H1 (cell line): Measurements from ENCODE around the gene KIF5A. TPM values are rescaled to one million over a fixed set of nuclear protein-coding genes. Genes with fewer than 3 reads are reported as not detected.

Experiments used
- CTBP2 ChIP-seq: IDR thresholded peaks from 2 replicates; pipeline ENCODE4 v1.7.0; 2011; ENCODE audit warnings: borderline replicate concordance, mild to moderate bottlenecking, moderate library complexity, mixed read lengths, low read length; ENCODE audit not compliant: insufficient read depth, insufficient read length
- RBBP5 ChIP-seq: IDR thresholded peaks from 2 replicates; pipeline ENCODE4 v1.7.1; 2012; ENCODE audit warnings: low read depth, mild to moderate bottlenecking, inconsistent platforms, low read length, moderate library complexity, borderline replicate concordance
- TAF1 ChIP-seq: IDR thresholded peaks from 2 replicates; pipeline ENCODE4 v1.6.1; 2011; ENCODE audit warnings: mild to moderate bottlenecking, low read depth, low read length
- polyA plus RNA-seq, 7 experiments: library from polyadenylated mRNA; depleted of rRNA in 3 of 7; stranded (reverse) in 5 of 7; unstranded in 2 of 7; fragments of >200 nt in 5 of 7; fragments of 200-250 nt in 2 of 7; gene quantifications; 1 replicate in 5 of 7; 2 replicates in 1 of 7; 4 replicates in 1 of 7; pipeline versions ENCODE4 v1.2.1 to v1.2.3, GENCODE V29; 2011 to 2013; ENCODE audit warnings: missing spikeins in 2 of 7, mixed read lengths in 2 of 7
- total RNA-seq: library from RNA; stranded (reverse); fragmentation: NEBNext Ultra II Directional; extraction: Animal tissue kit (Norgen Biotek cat#: 25700); gene quantifications from 2 replicates; pipeline ENCODE4 v1.2.1, GENCODE V29; 2021
- TF ChIP-seq, protein P1 (sequence below): fragments of 300-600 bp; sonication (generic); IDR thresholded peaks from 2 replicates; pipeline ENCODE4 v1.7.1; 2012; ENCODE audit warnings: low read length, moderate library complexity, mild to moderate bottlenecking, inconsistent platforms; ENCODE audit not compliant: insufficient replicate concordance

KIF5A gene
- total and polyA plus RNA-seq, 2 of the 8 experiments (the other 6 are each of a cell fraction or from before 2014, with no cell fraction given): 10.7 to 21.9 TPM

DNA sequence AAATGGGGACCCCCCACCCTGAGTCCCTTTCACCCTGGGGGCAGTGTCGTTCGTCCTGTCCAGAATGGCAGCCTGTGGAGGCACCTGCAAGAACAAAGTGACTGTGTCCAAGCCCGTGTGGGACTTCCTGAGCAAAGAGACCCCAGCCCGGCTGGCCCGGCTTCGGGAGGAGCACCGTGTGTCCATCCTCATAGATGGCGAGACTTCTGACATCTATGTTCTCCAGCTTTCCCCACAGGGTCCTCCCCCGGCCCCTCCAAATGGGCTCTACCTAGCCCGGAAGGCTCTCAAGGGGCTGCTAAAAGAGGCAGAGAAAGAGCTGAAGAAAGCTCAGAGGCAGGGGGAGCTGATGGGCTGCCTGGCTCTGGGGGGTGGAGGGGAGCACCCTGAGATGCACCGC is 57.0 kb downstream of the KIF5A start (continued):
- TF ChIP-seq, protein P1, sequence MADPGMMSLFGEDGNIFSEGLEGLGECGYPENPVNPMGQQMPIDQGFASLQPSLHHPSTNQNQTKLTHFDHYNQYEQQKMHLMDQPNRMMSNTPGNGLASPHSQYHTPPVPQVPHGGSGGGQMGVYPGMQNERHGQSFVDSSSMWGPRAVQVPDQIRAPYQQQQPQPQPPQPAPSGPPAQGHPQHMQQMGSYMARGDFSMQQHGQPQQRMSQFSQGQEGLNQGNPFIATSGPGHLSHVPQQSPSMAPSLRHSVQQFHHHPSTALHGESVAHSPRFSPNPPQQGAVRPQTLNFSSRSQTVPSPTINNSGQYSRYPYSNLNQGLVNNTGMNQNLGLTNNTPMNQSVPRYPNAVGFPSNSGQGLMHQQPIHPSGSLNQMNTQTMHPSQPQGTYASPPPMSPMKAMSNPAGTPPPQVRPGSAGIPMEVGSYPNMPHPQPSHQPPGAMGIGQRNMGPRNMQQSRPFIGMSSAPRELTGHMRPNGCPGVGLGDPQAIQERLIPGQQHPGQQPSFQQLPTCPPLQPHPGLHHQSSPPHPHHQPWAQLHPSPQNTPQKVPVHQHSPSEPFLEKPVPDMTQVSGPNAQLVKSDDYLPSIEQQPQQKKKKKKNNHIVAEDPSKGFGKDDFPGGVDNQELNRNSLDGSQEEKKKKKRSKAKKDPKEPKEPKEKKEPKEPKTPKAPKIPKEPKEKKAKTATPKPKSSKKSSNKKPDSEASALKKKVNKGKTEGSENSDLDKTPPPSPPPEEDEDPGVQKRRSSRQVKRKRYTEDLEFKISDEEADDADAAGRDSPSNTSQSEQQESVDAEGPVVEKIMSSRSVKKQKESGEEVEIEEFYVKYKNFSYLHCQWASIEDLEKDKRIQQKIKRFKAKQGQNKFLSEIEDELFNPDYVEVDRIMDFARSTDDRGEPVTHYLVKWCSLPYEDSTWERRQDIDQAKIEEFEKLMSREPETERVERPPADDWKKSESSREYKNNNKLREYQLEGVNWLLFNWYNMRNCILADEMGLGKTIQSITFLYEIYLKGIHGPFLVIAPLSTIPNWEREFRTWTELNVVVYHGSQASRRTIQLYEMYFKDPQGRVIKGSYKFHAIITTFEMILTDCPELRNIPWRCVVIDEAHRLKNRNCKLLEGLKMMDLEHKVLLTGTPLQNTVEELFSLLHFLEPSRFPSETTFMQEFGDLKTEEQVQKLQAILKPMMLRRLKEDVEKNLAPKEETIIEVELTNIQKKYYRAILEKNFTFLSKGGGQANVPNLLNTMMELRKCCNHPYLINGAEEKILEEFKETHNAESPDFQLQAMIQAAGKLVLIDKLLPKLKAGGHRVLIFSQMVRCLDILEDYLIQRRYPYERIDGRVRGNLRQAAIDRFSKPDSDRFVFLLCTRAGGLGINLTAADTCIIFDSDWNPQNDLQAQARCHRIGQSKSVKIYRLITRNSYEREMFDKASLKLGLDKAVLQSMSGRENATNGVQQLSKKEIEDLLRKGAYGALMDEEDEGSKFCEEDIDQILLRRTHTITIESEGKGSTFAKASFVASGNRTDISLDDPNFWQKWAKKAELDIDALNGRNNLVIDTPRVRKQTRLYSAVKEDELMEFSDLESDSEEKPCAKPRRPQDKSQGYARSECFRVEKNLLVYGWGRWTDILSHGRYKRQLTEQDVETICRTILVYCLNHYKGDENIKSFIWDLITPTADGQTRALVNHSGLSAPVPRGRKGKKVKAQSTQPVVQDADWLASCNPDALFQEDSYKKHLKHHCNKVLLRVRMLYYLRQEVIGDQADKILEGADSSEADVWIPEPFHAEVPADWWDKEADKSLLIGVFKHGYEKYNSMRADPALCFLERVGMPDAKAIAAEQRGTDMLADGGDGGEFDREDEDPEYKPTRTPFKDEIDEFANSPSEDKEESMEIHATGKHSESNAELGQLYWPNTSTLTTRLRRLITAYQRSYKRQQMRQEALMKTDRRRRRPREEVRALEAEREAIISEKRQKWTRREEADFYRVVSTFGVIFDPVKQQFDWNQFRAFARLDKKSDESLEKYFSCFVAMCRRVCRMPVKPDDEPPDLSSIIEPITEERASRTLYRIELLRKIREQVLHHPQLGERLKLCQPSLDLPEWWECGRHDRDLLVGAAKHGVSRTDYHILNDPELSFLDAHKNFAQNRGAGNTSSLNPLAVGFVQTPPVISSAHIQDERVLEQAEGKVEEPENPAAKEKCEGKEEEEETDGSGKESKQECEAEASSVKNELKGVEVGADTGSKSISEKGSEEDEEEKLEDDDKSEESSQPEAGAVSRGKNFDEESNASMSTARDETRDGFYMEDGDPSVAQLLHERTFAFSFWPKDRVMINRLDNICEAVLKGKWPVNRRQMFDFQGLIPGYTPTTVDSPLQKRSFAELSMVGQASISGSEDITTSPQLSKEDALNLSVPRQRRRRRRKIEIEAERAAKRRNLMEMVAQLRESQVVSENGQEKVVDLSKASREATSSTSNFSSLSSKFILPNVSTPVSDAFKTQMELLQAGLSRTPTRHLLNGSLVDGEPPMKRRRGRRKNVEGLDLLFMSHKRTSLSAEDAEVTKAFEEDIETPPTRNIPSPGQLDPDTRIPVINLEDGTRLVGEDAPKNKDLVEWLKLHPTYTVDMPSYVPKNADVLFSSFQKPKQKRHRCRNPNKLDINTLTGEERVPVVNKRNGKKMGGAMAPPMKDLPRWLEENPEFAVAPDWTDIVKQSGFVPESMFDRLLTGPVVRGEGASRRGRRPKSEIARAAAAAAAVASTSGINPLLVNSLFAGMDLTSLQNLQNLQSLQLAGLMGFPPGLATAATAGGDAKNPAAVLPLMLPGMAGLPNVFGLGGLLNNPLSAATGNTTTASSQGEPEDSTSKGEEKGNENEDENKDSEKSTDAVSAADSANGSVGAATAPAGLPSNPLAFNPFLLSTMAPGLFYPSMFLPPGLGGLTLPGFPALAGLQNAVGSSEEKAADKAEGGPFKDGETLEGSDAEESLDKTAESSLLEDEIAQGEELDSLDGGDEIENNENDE: no peak
- no peak for TF ChIP-seq RBBP5
- TF ChIP-seq CTBP2: no peak
- TF ChIP-seq TAF1: no peak
